ENCODE data around the gene MCC. TPM values are rescaled to one million over a fixed set of nuclear protein-coding genes. Genes with fewer than 3 reads are reported as not detected.

The MCC gene
- total RNA-seq, 1 donor from 2014 or later, result 26.9 TPM

DNA sequence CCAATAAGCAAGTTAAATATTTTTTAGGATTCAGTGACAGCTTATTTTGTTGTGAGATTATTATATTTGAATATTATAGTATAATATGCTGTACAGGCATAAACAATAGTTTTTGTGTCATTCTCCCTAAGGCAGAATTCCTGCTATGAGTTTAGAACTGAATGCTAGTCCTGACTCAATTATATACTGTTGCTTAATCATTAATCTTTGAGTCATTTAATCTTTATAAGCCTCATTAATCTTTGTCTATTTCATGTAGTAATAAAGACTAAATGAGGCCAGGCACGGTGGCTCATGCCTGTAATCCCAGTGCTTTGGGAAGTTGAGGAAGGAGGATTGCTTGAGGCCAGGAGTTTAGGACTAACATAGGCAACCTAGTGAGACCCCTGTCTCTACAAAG lies 515.2 kb downstream of the MCC start:
- Mint-ChIP-seq H3K36me3 (ENCODE audit: low read depth, unreplicated experiment) (no peaks in the 10 kb centered on the region), H3K9me3 (ENCODE audit: unreplicated experiment) (no peaks in the 10 kb centered on the region), H3K27ac (ENCODE audit: unreplicated experiment) (no peak overlapping the region), H3K27me3 (ENCODE audit: low read depth, unreplicated experiment) (no peaks in the 10 kb centered on the region), H3K4me1 (ENCODE audit: low read depth, unreplicated experiment) (peaks cover 12% of the 10 kb centered on the region), H3K4me3 (ENCODE audit: unreplicated experiment) (no peak overlapping the region)
- FAIRE-seq (no peak), DNase-seq (ENCODE audit: low read depth) (no peak)
- Histone ChIP-seq H3K27me3 (ENCODE audit: insufficient read depth, low read length) (no peaks in the 10 kb centered on the region), H3K27ac (ENCODE audit: low read depth, low read length) (no peak overlapping the region), H3K36me3 (ENCODE audit: insufficient read depth, low read length) (no peaks in the 10 kb centered on the region), H4K20me1 (ENCODE audit: insufficient read depth, low read length) (no peaks in the 10 kb centered on the region), H3K4me2 (ENCODE audit: low read length) (no peak overlapping the region), H3K9me3 (ENCODE audit: insufficient read depth, low read depth, low read length) (no peaks in the 10 kb centered on the region), H3K4me1 (ENCODE audit: insufficient read depth, low read length) (peaks cover 11% of the 10 kb centered on the region), H3K9ac (ENCODE audit: low read length) (no peak overlapping the region), H2AFZ (ENCODE audit: low read depth, low read length) (no peak overlapping the region), H3K4me3 (ENCODE audit: insufficient read depth, low read depth, low read length) (no peak overlapping the region), H3K79me2 (ENCODE audit: insufficient read depth, low read length) (peaks cover 14% of the 10 kb centered on the region)
- no peak for TF ChIP-seq EZH2 (IDR thresholded peaks at IDR 0.05; ENCODE audit: insufficient read depth, low read length)
- TF ChIP-seq, protein P1, sequence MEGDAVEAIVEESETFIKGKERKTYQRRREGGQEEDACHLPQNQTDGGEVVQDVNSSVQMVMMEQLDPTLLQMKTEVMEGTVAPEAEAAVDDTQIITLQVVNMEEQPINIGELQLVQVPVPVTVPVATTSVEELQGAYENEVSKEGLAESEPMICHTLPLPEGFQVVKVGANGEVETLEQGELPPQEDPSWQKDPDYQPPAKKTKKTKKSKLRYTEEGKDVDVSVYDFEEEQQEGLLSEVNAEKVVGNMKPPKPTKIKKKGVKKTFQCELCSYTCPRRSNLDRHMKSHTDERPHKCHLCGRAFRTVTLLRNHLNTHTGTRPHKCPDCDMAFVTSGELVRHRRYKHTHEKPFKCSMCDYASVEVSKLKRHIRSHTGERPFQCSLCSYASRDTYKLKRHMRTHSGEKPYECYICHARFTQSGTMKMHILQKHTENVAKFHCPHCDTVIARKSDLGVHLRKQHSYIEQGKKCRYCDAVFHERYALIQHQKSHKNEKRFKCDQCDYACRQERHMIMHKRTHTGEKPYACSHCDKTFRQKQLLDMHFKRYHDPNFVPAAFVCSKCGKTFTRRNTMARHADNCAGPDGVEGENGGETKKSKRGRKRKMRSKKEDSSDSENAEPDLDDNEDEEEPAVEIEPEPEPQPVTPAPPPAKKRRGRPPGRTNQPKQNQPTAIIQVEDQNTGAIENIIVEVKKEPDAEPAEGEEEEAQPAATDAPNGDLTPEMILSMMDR (IDR thresholded peaks at IDR 0.05; ENCODE audit: insufficient read depth, low read depth, low read length), result no peak

Other genes with a start within 250 kb of the MCC start
- gene TSSK1B, start 53.5 kb downstream of the MCC start, total RNA-seq, result 0.20 and 0.41 TPM in 2 replicates
- 21.2 and 23.5 TPM in 2 replicates for gene YTHDC2, start 25.2 kb upstream of the MCC start, total RNA-seq